GM18519 (cell line): ENCODE results near the gene CTBP1.

ENCODE experiments used
- ATAC-seq: cut with Tn5 transposase; IDR thresholded peaks from one replicate; pipeline ENCODE4 v1.9.1; 2021; ENCODE audit warnings: mild to moderate bottlenecking, moderate library complexity; ENCODE audit not compliant: unreplicated experiment, low FRiP score

The CTBP1 gene

GRCh38 chr4:1166509-1167243, 82.3 kb downstream of the CTBP1 start:
- no peak for ATAC-seq

GRCh38 chr4:1164956-1165545, 83.9 kb downstream of the CTBP1 start:
- ATAC-seq = no peak

- no peak for ATAC-seq
Observed at GRCh38 chr4:1164444-1164843, 84.5 kb downstream of the CTBP1 start.

- ATAC-seq = no peak
Observed at GRCh38 chr4:1164040-1164439, 84.9 kb downstream of the CTBP1 start.
